Activated naive CD4-positive, alpha-beta T cell treated with anti-CD3 and anti-CD28 coated beads, Interleukin-2, amount 50 U/mL, for 72 hours (primary cell): ENCODE data around the gene CDYL2. TPM values are rescaled to one million over a fixed set of nuclear protein-coding genes. Genes with fewer than 3 reads are reported as not detected.
A peak's percentile ranks its signal among the peaks of the same experiment; 100 is the strongest.

Source experiments
- ATAC-seq, 2 donors: fragments of 150-1000 bp; cut with Tn5 transposase; 2 replicates each; pipeline ENCODE4 v1.10.0; 2021; ENCODE audit warnings: mild to moderate bottlenecking in 2 of 2, moderate library complexity in 2 of 2
- DNase-seq, 2 donors: peaks; one replicate each; pipeline ENCODE4 v3.0.0; 2021 to 2022; ENCODE audit warnings: low spot score in 2 of 2
- H3K27ac Mint-ChIP-seq, 2 donors: one replicate each; pipeline ENCODE4 v1.8.0; 2022; ENCODE audit warnings: mild to moderate bottlenecking in 2 of 2, mixed read lengths in 2 of 2
- H3K36me3 Mint-ChIP-seq, 2 donors: one replicate each; pipeline ENCODE4 v1.8.0; 2022; ENCODE audit warnings: mixed read lengths in 2 of 2
- H3K9me3 Mint-ChIP-seq, 2 donors: one replicate each; pipeline ENCODE4 v1.8.0; 2022; ENCODE audit warnings: mixed read lengths in 2 of 2
- total RNA-seq, 2 donors: library from RNA; stranded (reverse); gene quantifications; one replicate each; pipeline ENCODE4 v1.2.3, GENCODE V29; 2022

The CDYL2 gene
- total RNA-seq, 2 donors from 2014 or later, result 10.8 to 42.4 TPM

- Mint-ChIP-seq H3K9me3 (peaks cover 3 to 13% of the 10 kb centered on the region in 2 donors), H3K36me3 (peaks cover 0 to 23% of the 10 kb centered on the region in 2 donors), H3K27ac (peak overlapping the region in 1 of 2 donors; percentile 25)
- ATAC-seq (no peak), DNase-seq (no peak)
Measured at GRCh38 chr16:80564394-80564793, 240.0 kb downstream of the CDYL2 start.

GRCh38 chr16:80563066-80563465 is 241.3 kb downstream of the CDYL2 start:
- peaks cover 3 to 13% of the 10 kb centered on the region in 2 donors for H3K9me3 Mint-ChIP-seq
- no peak for ATAC-seq
- H3K36me3 Mint-ChIP-seq, result peaks cover 0 to 23% of the 10 kb centered on the region in 2 donors
- no peak for DNase-seq
- no peak overlapping the region for H3K27ac Mint-ChIP-seq

GRCh38 chr16:80559369-80559768 is 245.0 kb downstream of the CDYL2 start:
- ATAC-seq (no peak), DNase-seq (no peak)
- no peak overlapping the region for H3K27ac Mint-ChIP-seq

GRCh38 chr16:80557037-80557436 is 247.4 kb downstream of the CDYL2 start:
- H3K27ac Mint-ChIP-seq, result no peak overlapping the region
- DNase-seq, result no peak
- ATAC-seq, result no peak
- H3K9me3 Mint-ChIP-seq, result no peaks in the 10 kb centered on the region
- no peaks in the 10 kb centered on the region for H3K36me3 Mint-ChIP-seq

More at GRCh38 chr16:80559369-80559768, 245.0 kb downstream of the CDYL2 start:
- Mint-ChIP-seq H3K36me3 (no peaks in the 10 kb centered on the region), H3K9me3 (no peaks in the 10 kb centered on the region)

- ATAC-seq (no peak), DNase-seq (no peak)
- Mint-ChIP-seq H3K27ac (no peak overlapping the region), H3K36me3 (no peaks in the 10 kb centered on the region), H3K9me3 (no peaks in the 10 kb centered on the region)
Measured at GRCh38 chr16:80556481-80556880, 247.9 kb downstream of the CDYL2 start.

GRCh38 chr16:80554033-80554432 is 250.4 kb downstream of the CDYL2 start:
- H3K9me3 Mint-ChIP-seq, result no peaks in the 10 kb centered on the region
- H3K27ac Mint-ChIP-seq, result no peak overlapping the region
- DNase-seq, result no peak
- ATAC-seq, result no peak
- H3K36me3 Mint-ChIP-seq, result no peaks in the 10 kb centered on the region

GRCh38 chr16:80552277-80552676 is 252.1 kb downstream of the CDYL2 start:
- no peaks in the 10 kb centered on the region for H3K9me3 Mint-ChIP-seq
- H3K36me3 Mint-ChIP-seq, result no peaks in the 10 kb centered on the region
- ATAC-seq (no peak), DNase-seq (no peak)
- no peak overlapping the region for H3K27ac Mint-ChIP-seq

Other genes starting within 250 kb of the CDYL2 start
- gene CMC2, start 202.3 kb upstream of the CDYL2 start, total RNA-seq, result 100 to 1,000 TPM; 107 to 144 TPM
- 10 to 100 TPM; 41.7 to 57.9 TPM for gene CENPN, start 202.6 kb upstream of the CDYL2 start, total RNA-seq
- 10 to 100 TPM; 12.4 to 16.5 TPM for gene ATMIN, start 231.2 kb upstream of the CDYL2 start, total RNA-seq